ENCODE measurements around the gene FFAR2. TPM values are rescaled to one million over a fixed set of nuclear protein-coding genes. Genes with fewer than 3 reads are reported as not detected.
"Not testable (repeated sequence)": the region's sequence is repeated elsewhere in the genome, so short reads cannot be mapped to it uniquely, and the experiment has no call there.

The FFAR2 gene
- total and polyA plus RNA-seq, 10 donors = 0.89 to 53.5 (median 9.7) TPM

GRCh38 chr19:35400773-35401100 is 47.3 kb upstream of the FFAR2 start:
- intact Hi-C loops (cut with DNase I; ENCODE audit: low total_unique reads) = no loop called here
- TF ChIP-seq POLR2AphosphoS5 (IDR thresholded peaks at IDR 0.05) = no peak
- TF ChIP-seq CTCF (IDR thresholded peaks at IDR 0.05 in 8 of 11, conservative IDR thresholded peaks at IDR 0.05 in 3 of 11) = no peak
- TF ChIP-seq POLR2A (IDR thresholded peaks at IDR 0.05) = no peak
- Histone ChIP-seq H3K4me1 (peaks cover 0 to 12% (median 2%) of the 10 kb centered on the region in 6 donors), H3K36me3 (no peaks in the 10 kb centered on the region), H3K27me3 (replicated peaks in 1 of 7) (peaks cover 0 to 11% (median 0%) of the 10 kb centered on the region in 7 donors), H3K9me3 (no peaks in the 10 kb centered on the region), H3K4me3 (no peak overlapping the region), H3K27ac (no peak overlapping the region)
- no peak for DNase-seq
- 87 to 97% (median 95%) methylated on average over 7 of the region's 7 CpGs for WGBS, 5 donors

- H3K36me3 ChIP-seq; H3K4me3 ChIP-seq; DNase-seq; H3K27ac ChIP-seq; intact Hi-C loops (cut with DNase I; ENCODE audit: low total_unique reads); H3K9me3 ChIP-seq; H3K4me1 ChIP-seq: not testable (repeated sequence)
- WGBS, 5 donors = 74 to 84% (median 76%) methylated on average over 9 of the region's 9 CpGs
- H3K27me3 ChIP-seq (replicated peaks in 1 of 7) = peaks cover 0 to 14% (median 0%) of the 10 kb centered on the region in 7 donors
These were observed 46.6 kb upstream of the FFAR2 start for GRCh38 chr19:35401416-35401815.

GRCh38 chr19:35403116-35403760 is 44.8 kb upstream of the FFAR2 start:
- WGBS, 5 donors = 80 to 85% (median 80%) methylated on average over 6 to 8 of the region's 8 CpGs

GRCh38 chr19:35404879-35405622 is 43.0 kb upstream of the FFAR2 start:
- Histone ChIP-seq H3K27ac (no peak overlapping the region), H3K4me3 (no peak overlapping the region), H3K36me3 (no peaks in the 10 kb centered on the region), H3K9me3 (no peaks in the 10 kb centered on the region), H3K4me1 (peaks cover 0 to 26% (median 11%) of the 10 kb centered on the region in 6 donors), H3K27me3 (replicated peaks in 1 of 7) (peaks cover 0 to 32% (median 0%) of the 10 kb centered on the region in 7 donors)
- intact Hi-C loops (cut with DNase I; ENCODE audit: low total_unique reads) = no loop called here
- WGBS, 5 donors = 73 to 85% (median 80%) methylated on average over 11 of the region's 11 CpGs
- DNase-seq = no peak
- TF ChIP-seq POLR2A (IDR thresholded peaks at IDR 0.05) (no peak), POLR2AphosphoS5 (IDR thresholded peaks at IDR 0.05) (no peak), CTCF (IDR thresholded peaks at IDR 0.05 in 8 of 11, conservative IDR thresholded peaks at IDR 0.05 in 3 of 11) (no peak)

More at GRCh38 chr19:35403116-35403760, 44.8 kb upstream of the FFAR2 start:
- Histone ChIP-seq H3K27ac (no peak overlapping the region), H3K4me3 (no peak overlapping the region), H3K27me3 (replicated peaks in 1 of 7) (peaks cover 0 to 32% (median 0%) of the 10 kb centered on the region in 7 donors), H3K9me3 (no peaks in the 10 kb centered on the region), H3K36me3 (no peaks in the 10 kb centered on the region), H3K4me1 (peaks cover 0 to 10% (median under 1%) of the 10 kb centered on the region in 6 donors)
- no peak for DNase-seq
- intact Hi-C loops (cut with DNase I; ENCODE audit: low total_unique reads) = no loop called here
- TF ChIP-seq CTCF (IDR thresholded peaks at IDR 0.05 in 8 of 11, conservative IDR thresholded peaks at IDR 0.05 in 3 of 11) = no peak
- no peak for TF ChIP-seq POLR2A (IDR thresholded peaks at IDR 0.05)
- no peak for TF ChIP-seq POLR2AphosphoS5 (IDR thresholded peaks at IDR 0.05)

All from spleen (tissue), 11 donors.